ENCODE measurements around the gene EI24.
"Not testable (repeated sequence)": the region's sequence is repeated elsewhere in the genome, so short reads cannot be mapped to it uniquely, and the experiment has no call there.

Gene EI24

DNA sequence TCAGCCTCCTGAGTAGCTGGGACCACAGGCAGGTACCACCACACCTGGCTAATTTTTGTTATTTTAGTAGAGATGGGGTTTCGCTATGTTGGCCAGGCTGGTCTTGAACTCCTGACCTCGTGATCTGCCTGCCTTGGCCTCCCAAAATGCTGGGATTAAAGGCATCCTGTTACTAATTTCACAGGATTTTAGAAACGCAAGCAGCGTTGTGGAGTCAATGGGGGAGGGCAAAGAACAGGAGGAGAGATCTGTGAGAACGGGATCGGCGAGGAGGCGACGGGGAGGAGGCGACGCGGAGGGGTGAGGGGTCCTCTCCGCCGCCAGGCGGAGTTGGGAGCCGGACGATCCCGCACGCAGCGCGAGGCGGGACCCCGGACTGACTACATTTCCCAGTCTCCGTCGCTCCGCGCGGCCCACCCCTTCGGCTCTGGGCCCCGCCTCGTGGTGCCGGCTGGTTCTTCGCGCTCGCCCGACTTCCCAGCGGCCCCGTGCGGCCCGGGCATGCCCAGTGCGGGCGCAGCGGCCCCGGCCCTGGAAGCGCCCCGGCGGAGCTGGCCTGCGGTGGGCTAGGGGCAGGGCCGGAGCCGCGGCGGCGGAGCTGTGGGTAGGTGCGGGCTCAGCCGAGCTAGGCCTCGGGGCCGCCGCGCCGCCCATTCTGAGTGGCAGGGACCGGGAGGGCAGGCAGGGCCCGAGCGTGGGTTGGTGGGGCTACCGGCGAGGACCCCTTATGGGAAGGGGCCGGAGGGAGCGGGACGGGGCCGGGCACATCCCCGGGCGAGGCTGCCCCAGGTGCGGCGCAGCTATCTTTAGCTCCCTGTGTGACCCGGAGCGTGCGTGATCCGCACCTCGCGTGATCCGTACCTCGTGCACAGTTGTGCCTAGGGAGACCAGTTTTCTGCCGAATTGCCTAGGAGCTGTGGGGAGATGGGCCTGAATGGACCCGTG lies at the start of gene EI24:
TSS of gene EI24 (plus strand) at position 508 of the 945 bp plus-strand sequence. CDS start 3,051 bp downstream, outside the sequence.
- DNase-seq (ENCODE audit: low read depth in 2 of 2), result peak; percentile 60 to 80

DNA sequence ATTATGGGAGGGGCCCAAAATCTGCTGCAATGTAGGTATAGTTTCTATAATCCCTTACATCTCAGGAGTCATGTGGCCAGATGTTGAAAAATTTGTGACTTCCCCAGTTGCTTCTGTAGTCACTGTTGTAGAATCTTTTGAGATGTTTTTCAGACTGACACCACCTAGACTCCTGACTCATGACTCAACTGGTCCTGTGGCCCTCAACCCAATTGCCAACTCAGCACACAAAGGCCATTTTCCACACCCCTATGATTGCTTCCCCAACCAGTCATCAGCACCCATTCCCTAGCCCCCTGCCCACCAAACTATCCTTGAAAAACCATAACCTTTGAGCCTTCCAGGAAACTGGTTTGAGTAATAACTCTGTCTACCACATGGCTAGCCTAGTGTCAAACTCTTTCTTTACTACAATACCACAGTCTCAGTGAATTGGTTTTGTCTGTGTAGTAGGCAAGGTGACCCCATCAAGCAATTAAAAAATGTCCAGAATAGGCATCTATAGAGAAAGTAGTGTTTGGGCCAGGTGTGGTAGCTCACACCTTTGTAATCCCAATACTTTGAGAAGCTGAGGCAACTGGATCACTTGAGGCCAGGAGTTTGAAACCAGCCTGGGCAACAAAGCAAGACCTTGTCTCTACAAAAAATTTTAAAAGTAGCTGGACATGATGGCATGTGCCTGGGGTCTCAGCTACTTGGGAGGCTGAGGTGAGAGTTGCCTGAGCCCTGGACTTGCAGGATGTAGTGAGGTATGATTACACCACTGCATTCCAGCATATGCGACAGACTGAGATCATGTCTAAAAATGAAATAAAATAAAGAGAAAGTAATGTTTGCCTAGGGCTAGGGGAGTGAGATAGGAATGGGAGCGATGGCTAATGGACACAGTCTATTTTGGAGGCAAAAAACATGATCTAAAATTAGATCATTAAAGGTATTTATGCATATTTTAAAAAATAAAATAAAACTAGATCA lies 49.1 kb upstream of the EI24 start:
- DNase-seq (ENCODE audit: low read depth in 2 of 2), result no peak

DNA sequence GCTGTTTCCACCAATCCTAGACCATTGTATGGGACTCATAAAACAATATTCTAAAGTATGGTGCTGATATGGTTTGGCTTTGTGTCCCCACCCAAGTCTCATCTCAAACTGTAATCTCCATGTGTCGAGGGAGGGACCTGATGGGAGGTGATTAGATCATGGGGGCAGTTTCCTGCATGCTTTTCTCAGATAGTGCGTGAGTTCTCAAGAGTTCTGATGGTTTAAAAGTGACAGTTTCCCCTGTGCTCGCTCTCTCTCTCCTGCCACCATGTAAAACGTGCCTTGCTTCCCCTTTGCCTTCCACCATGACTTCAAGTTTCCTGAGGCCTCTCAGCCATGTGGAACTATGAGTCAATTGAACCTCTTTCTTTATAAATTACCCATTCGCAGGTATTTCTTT lies 44.0 kb upstream of the EI24 start:
- DNase-seq (ENCODE audit: low read depth in 2 of 2), result no peak

DNA sequence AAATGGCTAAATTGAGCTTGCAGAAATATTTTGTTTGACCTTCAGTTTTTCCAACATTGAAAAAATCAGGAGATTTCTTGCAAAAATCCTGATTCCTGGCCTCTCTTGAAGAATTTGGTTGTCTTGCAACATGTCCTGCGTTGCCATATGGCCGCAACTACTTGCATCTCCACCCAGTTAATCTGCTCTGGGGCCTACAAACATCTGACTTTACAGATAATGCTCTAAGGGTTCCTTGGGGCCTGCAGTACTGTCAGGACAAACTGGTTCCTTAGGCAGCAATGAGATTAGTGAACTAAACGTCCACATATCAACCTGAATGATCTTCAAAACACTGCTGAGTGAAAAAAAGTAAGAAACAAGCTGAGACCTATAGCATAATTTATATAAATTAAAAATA lies 36.6 kb upstream of the EI24 start:
- no peak for DNase-seq (ENCODE audit: low read depth in 2 of 2)

DNA sequence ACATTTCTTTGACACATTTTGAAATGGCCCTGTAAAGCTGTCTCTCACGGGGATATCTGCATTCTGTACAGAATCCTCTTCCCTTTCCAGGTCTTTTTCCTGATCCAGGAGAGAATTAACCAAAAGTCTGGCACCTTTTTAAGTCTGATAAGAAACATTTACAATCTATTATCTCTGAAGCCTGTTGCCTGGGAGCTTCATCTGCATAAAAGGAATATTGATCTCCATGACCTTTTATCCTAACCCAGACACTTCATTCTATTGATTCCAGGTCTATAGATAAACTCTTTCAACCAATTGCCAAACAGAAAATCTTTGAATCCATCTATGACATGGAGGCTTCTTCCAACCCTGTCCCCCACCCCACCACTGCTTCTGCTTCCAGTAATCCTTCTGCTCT lies 33.7 kb upstream of the EI24 start:
- DNase-seq (ENCODE audit: low read depth in 2 of 2), result no peak

DNA sequence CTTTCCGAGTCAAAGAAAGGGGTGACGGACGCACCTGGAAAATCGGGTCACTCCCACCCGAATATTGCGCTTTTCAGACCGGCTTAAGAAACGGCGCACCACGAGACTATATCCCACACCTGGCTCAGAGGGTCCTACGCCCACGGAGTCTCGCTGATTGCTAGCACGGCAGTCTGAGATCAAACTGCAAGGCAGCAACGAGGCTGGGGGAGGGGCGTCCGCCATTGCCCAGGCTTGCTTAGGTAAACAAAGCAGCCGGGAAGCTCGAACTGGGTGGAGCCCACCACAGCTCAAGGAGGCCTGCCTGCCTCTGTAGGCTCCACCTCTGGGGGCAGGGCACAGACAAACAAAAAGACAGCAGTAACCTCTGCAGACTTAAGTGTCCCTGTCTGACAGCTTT lies 32.4 kb upstream of the EI24 start:
- DNase-seq (ENCODE audit: low read depth in 2 of 2), result not testable (repeated sequence)

DNA sequence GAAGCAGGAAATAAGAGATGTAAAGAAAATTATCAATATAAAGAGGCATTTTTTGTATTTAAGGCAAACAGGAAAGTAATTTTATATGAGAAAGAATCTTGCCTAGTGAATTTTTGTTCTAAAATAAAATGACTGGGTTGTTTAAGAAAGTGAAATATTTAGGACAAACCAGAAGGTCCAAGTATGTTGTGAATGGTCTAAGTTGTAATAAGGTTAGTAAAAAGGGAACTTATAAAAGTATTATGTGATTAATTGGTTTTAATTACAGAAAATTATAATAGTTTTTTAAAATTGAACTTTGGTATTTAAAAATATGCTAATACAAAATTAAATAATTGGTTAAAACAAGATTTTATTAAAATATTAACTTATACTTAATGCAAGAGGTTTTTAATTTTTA lies 26.6 kb upstream of the EI24 start:
- no peak for DNase-seq (ENCODE audit: low read depth in 2 of 2)

DNA sequence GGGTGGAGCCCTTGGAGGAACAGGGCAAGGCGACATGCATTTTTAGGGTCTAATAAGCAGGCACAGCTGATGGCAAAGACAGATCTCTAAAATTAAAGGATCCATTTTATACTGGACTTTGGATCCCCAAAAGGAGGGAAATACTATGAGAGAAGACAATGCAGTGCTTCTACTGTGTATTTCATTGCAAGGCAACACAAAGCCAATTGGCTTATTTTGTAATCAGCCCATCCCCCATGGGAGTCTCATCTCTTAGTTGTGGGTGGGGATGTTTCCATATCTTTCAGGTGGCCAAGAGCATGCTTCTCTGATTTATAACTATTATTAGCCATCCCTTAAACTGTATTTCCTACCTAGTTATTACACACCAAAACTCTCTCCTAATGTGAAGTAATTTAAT lies 18.5 kb upstream of the EI24 start:
- no peak for DNase-seq (ENCODE audit: low read depth in 2 of 2)

DNA sequence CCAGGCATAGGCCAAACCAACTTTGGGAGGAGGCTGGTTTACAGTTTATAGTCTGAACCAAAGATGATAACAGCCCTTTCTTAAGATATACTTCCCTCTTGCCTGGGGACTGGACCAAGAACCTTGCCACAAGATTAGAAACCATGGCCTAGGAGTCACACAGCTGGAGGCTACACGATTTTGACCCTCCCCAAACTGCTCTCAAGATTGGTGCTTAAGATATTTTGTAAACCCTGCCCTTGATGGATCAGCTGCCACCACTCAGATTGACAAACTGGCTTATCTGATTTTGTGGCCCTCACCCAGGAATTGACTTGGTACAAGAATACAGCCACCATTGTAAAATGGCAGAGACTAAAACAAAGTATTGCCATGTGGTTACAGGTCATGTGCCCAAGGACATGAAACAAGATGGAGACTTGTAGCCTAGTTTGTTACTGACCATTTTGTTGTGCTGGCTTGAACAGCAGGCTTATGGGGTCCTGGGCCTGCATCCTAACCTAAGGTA lies 17.4 kb upstream of the EI24 start:
- no peak for DNase-seq (ENCODE audit: low read depth in 2 of 2)

DNA sequence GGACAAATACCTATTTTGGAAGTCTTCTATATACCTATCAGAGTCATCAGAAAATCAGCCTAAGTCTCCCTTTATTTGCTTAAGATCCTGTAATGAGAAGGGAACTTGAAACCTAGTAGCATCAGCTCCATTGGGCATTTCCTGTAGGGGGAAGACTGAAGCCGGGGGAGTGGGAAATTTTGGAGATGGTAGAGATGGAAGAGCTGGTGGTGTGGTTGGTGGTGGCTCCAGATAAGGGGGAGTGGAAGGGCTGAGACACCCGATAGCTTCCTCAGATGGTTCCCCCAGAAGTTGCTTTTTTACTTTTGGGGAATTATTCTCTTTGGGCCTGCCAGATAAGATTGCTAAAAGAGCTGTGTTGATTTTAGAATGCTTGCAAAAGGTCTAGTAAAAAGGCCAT lies 16.4 kb upstream of the EI24 start:
- DNase-seq (ENCODE audit: low read depth in 2 of 2), result no peak

DNA sequence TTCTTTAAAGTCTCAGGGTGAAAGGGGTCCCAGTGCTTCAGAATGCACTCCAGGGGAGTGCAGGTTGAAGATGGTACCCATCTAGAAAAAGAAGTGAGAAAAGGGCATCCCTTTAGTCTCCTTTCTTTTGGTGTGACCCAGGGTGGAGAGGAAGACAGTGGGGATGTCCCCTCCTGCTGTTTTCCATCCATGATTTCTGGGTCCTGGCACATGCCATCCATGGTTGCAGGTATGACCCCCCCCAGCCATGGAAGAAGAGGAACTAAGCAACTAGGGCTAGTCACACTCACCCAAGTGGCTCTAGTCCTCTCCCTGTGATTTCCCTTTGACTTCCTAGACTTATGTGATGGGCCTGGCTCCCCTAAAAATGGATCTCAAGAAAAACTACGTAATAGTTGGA lies 15.9 kb upstream of the EI24 start:
- no peak for DNase-seq (ENCODE audit: low read depth in 2 of 2)

DNA sequence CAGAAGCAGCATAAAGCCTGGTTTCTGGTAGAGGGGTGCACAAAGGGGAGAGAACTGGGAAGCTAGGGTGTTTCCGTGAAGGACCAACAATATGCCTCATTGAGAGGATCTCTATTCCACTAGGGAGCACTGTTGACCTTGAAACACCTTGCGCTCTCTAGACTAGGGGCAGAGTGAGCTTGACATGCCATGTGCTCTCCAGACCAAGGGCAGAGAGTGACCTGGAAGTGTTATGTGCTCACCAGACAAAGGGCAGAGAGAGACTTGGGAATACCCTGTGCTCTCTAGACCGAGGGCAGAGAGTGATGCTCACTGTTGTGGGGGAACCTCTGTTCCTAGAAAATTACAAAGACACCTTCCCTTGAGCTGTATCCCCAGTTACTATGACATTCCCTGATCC lies 15.2 kb upstream of the EI24 start:
- no peak for DNase-seq (ENCODE audit: low read depth in 2 of 2)

DNA sequence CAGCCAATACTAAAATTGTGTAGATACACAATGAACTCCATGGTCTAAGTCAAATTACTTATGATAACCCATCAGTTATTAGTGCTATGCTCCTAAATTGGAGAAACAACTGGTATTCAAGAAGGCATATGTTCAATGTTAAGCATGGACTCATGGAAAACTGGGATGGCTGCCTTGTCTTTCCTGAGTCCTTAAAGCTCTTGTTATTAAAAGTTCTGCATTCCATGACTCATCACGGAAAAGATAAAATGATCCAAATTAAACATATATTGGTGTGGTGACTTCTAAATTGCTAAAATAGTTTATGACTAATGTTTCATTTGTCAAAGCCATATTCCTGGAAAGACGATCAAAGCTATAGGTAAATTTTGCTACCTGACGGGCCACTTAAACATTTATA lies 9.4 kb upstream of the EI24 start:
- no peak for DNase-seq (ENCODE audit: low read depth in 2 of 2)

DNA sequence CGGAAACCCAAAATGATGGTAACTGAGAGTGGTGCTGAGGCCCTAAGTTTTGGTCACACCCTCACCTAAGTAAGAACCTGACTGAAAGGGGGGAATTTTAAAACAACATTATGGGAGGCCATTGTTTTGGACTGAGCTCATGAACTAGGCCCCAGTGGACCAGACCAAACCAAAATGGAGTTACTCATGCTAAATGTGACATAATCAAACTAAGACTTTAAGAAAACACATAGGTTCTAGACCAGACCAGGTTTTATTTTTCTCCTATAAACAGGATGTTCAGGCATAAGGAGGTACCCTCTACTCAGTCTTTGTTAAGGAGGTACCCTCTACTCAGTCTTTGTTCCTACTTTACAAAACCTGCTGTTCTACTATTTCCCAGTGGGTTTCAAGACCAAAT lies 7.4 kb upstream of the EI24 start:
- DNase-seq (ENCODE audit: low read depth in 2 of 2), result no peak

DNA sequence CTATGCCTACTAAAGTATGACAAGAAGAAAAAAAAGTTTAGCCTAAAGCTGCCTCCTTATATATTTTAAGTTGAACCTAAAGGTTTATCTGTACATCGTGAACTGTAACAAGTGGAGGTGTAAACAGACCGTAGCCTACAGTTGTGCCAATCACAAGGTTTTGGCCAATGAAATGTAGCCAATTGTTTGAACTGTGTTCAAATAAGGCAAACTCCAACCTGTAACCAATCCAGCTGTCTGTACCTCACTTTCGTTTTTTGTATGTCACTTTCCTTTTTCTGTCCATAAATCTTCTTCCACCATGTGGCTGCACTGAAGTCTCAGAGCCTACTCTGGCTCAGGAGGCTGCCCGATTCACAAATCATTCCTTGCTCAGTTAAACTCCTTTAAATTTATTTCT lies 6.8 kb upstream of the EI24 start:
- DNase-seq (ENCODE audit: low read depth in 2 of 2), result no peak

DNA sequence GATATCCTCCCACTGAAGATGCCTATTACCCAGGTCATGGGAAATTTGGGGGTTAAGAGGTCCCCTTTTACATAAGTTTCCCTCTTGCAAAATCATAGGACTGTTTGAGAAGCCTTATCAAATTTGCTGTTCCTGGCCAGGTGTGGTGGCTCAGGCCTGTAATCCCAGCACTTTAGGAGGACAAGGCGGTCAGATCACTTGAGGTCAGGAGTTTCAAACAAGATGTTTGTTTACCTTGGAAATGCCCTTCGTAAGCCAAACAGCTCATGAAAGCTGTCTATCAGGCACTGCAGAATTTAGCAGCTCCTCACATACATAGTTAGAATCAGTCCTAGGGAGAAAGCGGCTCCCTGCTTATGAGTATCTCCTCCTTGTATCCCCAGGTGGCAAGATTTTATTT lies 4.9 kb upstream of the EI24 start:
- no peak for DNase-seq (ENCODE audit: low read depth in 2 of 2)

DNA sequence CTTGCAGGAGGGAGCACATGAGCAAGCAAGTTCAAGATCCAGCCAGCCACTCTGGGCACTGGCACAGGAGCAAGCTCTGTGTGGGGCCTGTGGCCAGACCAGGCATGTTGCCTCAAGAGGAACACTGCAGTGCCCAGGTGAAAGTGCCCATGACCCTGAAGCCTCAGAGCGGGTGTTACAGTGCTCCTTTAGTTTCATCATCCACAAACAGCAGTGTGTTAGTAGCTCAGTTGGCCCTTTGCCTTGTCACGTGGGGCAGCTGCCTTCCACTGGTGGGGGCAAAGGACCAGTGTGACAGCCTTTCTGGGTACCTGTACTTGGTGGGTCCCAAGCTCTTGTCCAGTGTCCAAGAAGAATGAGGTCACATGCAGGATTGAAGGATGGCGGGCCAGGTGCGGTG lies 3.0 kb upstream of the EI24 start:
- DNase-seq (ENCODE audit: low read depth in 2 of 2), result no peak

DNA sequence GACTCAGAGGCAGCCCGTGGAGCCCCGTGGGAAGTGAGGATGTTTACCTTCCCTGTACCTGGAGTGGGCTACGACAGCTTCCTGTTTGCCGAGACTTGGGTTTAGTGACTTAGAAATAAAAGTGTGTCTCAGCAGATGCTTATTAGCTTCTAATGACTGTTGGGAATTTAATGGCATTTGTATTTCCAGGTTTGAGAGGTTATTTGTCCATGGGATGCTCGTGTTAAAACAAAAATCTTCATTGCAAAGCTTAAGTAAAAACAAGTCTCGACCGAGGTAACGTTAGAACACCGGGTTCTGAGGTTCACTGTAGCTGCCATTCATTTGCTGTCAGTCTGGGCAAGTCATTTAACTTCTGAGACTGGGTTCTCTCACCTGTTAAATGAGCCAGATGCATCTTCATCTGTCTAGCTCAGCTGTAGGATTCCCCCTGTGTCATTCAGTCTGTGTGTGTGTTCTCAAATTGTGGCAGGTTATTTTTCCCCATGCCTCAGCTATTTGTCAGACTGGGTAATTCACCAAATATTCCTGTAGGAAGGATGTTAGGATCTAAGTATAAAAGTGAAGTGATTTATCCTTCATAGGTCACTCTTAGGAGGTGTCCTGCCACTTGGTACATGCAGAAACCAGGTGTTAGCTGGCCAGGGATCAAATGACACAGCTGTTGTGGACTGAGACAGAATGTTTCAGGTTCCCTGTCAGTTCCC lies 791 bp downstream of the EI24 start:
- no peak for DNase-seq (ENCODE audit: low read depth in 2 of 2)

DNA sequence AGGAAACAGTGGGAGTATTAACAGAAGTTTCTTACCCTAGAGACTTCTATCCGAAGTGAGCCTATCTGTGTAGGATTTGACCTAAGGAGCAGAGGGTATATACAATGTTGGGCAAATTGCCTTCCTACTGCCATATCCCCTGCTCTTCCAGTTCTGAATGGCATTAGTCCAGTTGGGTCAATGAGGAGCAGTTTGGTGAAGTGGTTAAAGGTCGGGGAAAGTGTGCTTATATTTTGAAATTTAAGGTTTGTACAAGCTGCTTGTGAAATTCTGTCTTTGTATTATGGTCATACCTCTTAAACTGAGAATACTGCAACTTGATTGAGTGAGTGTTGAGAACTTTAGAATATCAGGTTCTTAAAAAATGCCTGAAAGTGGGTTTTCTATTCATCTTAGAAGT lies 1.7 kb downstream of the EI24 start:
- DNase-seq (ENCODE audit: low read depth in 2 of 2), result no peak

DNA sequence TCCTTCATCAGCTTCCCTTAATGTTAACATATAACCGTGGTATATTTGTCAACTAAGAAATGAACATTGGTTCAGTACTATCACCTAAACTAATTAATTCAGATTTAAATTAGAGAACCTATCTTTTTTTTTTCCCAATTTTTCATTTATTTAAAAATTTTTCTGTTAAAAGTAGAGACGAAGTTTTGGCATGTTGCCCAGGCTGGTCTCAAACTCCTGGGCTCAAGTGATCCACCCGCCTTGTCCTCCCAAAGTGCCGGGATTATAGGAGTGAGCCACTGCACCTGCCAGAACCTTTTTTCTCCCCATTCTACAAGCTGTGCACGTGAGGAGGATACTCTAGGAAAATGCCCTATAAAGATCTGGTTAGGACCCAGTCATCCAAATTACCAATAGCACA lies 3.6 kb downstream of the EI24 start:
- DNase-seq (ENCODE audit: low read depth in 2 of 2), result no peak

DNA sequence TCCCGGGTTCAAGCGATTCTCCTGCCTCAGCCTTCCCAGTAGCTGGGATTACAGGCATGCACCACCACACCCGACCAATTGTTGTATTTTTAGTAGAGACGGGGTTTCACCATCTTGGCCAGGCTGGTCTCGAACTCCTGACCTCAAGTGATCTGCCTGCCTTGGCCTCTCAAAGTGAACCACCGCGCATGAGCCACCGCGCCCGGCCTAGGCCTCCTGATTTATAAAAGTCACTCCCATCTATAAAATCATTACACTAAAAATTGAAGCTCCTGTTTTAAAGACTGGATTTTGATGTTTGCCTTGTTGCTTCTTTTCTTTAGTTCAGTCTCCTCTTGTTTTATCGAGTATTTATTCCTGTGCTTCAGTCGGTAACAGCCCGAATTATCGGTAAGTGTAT lies 7.9 kb downstream of the EI24 start:
- DNase-seq (ENCODE audit: low read depth in 2 of 2), result not testable (repeated sequence)

DNA sequence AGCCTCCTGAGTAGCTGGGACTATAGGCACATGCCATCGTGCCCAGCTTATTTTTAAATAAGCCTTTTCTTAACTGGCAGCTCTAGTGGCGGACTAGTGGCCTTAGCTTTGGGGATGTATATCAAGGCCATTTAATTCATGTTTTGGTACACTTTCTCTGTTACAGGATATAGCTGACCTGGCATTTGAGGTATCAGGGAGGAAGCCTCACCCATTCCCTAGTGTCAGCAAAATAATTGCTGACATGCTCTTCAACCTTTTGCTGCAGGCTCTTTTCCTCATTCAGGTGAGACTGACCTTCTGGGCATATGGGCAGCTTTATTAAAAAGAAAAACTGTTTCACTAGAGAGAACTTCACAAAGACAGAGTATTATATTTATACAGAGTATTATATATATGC lies 9.5 kb downstream of the EI24 start:
- DNase-seq (ENCODE audit: low read depth in 2 of 2), result no peak

All from stimulated activated CD8-positive, alpha-beta memory T cell treated with anti-CD3 and anti-CD28 coated beads, Interleukin-2, amount 100 ng/mL, for 1 hour (primary cell).